IPS-NIHi11 (cell line): ENCODE measurements around the gene IGSF3.

ENCODE experiments used
- DNase-seq: peaks from one replicate; pipeline ENCODE4 v3.0.0; 2012; ENCODE audit warnings: mixed read lengths, low spot score

IGSF3 gene

GRCh38 chr1:116556289-116557006 is 111.1 kb downstream of the IGSF3 start:
- DNase-seq = no peak

DNA sequence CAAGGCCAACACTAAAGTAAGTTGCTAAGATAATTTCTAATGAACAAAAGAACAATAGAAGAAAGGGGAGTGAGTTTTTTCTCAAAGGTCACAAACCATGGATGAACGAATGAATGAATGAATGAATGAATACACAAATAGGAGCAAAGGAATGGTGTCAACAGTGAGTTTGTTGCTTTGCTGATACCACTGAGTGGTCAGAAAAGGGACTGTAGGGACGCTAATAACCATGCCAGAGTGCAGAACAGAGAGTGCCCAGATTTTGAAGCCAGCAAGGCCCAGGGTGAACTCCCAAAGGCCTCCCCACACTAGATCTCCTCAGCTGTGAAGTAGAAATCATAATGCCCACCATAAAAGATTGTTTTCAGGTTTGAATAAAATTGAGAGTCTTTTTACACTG is 112.6 kb downstream of the IGSF3 start:
- DNase-seq = no peak

GRCh38 chr1:116553386-116554115 is 114.0 kb downstream of the IGSF3 start:
- no peak for DNase-seq

DNA sequence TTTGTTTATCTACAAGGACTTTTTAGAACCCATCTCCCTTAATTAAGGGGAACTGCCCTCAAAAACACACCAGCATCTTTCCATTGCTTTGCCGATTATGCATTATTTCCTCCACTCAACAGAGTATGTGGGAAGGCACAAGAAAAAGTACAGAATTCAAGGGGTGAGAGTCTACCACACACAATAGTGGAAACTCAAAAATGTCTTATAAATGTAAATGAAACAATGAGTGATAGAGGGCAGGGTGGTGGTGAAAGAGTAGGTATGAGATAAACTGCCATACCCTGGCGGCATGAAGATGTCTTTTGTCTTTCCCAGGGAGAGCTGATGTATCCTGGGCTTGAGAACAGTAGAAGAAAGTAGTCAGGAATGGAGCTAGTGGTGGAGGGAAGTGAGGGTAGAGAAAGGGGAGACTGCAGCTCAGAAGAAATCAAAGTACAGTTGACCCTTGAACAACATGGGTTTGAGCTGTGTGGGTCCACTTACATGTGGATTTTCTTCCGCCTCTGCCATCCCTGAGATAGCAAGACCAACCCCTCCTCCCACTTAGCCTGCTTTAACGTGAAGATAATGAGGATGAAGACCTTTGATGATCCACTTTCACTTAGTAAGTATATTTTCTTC is 121.1 kb downstream of the IGSF3 start:
- no peak for DNase-seq

DNA sequence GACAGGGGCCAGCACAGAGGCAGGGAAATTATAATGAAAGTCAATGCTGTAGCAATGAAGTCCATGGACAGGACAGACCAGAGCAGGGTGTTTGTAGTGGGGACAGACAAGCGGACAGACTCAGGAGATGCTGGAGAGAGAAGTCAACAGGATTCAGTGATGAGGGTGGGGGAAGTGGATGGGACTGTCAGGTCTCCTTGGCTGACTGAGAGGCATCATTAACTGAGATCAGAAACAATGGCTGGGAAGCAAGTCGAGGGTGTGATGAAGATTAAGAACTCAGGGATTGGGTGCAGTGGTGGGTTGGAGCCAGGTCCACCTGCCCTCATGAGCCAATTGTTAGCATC is 122.2 kb downstream of the IGSF3 start:
- no peak for DNase-seq

- no peak for DNase-seq
Observed at GRCh38 chr1:116544588-116545358, 122.8 kb downstream of the IGSF3 start.

- DNase-seq = no peak
Observed at GRCh38 chr1:116540088-116540487, 127.4 kb downstream of the IGSF3 start.

GRCh38 chr1:116538544-116538943 is 129.0 kb downstream of the IGSF3 start:
- DNase-seq = no peak

DNA sequence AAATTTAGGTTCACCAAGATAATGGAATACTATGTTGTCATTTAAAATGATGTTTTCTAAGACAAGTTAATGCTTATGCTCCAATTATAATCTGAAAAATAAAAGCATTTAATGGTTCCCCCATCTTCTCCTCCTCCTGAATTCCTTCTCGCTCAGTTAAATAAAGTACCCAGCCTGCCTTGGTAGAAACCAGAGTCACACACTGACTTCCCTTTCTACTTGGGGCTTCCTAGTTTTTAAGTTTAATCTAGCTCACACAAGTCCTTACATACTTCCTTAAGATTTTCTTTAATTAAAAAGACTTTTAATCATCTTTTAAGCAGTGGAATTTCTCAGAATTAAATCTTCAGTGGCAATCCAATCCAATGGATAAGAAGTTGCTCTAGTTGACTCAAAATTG is 129.6 kb downstream of the IGSF3 start:
- DNase-seq = no peak

DNA sequence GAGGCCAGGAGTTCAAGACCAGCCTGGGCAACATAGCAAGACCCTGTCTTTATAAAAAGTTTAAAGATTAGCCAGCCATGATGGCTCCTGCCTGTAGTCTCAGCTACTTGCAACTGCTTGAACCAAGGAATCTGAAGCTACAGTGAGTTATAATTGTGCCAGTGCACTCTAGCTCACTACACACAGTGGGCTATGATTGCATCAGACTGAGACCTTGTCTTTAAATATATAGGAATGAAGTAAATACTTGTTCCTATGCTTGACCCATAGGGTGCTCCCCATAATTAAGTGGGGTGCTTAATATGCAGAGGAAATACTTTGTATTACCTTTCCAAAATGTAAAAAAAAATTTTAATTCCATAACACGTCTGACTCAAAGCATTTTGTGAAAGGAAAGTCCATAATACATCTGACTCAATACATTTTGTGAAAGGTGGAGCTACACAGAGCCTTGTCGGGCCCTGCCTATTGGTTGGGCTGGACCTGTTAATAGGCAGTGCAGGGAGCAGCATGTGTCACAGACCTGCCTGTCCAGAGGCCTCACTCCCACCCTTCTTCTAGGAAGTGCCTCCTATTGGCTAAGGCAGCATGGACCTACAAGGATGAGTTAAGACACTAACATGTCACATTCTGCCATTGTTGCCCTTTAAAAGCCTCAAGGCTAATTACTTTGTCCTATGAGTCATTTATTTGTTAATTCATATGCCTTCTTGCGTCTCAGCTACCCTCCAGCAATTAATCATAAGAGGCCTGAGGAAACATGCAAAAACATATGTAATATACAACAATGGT is 130.3 kb downstream of the IGSF3 start:
- no peak for DNase-seq

DNA sequence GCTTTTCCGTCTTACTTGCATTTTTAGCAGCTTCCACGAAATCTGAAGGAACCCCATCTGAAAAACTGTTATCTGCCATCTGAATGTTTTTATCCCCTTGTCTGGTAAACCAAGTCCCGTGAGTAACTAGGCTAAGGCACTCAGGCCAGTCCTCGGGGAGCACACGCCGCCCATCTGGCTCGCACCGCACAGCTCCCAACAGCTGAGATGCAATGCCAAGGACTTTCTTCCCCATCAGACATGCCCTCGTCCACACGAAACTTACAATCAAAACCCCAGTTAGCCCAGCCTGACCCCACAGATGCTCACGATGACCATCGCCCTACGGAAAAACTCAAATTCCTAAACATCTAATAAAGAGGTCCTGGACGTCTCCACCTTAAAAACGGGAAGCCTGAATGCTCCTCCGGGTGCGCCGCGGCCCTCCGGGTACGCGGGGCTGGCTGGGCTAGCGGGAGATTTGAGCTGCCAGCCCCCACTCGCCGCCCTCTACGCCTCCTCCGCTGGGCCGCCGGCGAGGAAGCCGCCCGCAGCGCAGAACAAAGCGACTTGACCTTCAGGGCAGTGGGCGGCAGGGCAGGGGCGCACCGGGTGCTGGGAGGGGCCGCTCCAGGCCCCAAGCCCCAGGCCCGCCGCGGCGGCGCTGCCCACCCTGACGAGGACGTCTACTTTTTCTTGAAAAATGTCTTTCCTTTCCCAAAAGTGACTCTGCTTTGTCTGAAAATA is 133.4 kb downstream of the IGSF3 start:
- DNase-seq = no peak

GRCh38 chr1:116533429-116533820 is 134.1 kb downstream of the IGSF3 start:
- DNase-seq = no peak

- DNase-seq = no peak
Observed at GRCh38 chr1:116532671-116533428, 134.7 kb downstream of the IGSF3 start.

DNA sequence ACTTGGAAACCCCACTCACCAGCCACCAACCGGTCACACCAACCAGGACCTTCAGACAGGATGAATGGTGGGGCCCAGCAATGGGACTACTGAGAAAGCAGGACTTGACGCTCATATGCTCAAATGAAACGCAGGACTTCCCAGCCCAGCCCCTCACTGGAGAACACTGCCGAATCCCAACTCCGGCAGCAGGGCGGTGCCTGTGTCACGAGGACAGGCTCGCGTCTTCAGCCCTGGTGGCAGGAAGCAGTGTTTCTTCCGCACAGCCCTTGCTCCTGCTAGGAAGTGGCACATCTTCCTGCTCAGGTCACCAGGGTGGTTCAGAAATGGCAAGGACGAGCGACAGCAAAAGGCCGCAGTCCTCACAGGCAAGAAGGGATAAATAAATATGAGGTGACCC is 135.6 kb downstream of the IGSF3 start:
- no peak for DNase-seq

DNA sequence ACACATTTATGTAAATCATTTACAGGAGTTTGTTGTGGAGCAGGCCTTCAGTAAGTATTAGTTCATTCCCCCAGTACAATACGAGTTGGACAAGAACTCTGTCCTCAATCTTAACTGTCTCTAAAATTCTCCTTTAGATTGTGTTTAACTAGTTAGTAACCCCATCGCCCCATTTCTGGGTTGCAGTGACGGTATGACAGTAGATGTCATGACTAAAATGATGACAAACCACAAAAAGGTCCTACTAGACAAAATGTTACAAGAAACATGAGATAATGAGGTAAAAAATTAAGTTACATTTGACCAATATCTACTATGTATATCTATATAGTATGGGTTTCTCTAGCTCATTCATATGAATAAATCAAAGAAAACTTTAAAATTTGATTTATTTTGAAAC is 137.9 kb downstream of the IGSF3 start:
- no peak for DNase-seq

DNA sequence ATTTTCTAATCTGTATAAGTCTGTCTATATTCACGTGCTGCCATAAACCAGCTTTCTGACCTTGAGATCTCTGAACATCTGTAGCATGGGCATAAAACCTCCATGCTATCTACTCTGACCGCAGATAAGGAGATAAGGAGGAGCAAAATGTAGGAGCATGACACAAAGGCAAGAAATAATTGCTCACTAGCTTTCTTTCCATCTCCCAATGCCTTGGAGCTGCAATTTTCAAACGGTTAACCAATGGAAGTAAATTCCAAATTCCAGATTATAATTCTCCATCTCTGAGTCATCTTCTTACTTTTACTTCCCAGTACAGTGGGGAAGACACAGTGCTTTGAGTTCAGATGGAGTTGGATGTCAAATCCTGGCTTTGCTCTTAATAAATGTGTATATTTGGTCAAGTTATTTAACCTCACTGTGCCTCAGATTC is 138.3 kb downstream of the IGSF3 start:
- no peak for DNase-seq

GRCh38 chr1:116528329-116529083 is 139.0 kb downstream of the IGSF3 start:
- no peak for DNase-seq

- no peak for DNase-seq
Observed at GRCh38 chr1:116525440-116525839, 142.1 kb downstream of the IGSF3 start.
